Measurements from ENCODE around the gene FNIP1.
A peak's percentile ranks its signal among the peaks of the same experiment; 100 is the strongest.

Gene FNIP1

DNA sequence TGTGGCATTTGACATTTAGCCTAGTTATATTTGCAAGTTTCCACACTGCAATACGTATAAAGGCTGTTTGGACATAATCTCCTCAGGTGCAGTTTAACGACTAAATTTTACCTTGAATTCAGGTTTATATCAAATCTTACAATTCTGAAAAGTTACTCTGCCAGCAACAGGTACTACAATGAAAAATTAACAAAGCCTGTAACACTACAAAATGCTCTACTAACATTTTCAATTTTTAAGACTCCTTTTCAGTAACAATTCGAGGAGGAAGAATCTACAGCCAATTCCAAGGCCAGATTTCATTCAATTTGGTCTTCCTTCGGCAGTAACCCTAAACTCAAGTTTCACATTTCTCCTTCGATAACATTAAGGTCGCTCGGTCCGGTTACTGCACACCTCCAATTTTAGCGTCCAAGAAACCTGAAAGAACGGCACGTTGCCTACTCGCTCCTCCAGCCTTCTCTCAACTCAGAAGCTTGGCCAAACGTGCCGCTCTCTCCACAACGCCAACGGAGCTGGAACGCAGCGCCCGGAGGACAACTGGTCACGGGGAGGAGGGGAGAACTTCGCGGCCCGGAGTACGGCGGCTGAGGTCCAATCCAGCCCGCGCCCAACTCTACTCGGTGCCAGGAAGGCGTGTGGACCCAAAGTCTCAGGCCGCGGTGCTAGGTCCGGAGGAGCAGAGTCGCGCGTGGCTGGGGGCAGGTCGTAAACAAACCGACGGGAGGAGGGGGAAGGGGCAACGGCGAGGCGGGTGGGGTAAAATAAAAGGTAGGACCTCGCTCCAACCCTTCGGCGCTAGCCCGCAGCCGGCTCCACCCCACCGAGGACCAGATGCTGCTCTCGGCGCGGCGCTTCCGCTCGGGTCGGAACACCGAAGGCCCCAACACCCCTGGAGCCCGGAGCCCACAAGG is 681 bp downstream of the FNIP1 start:
- CTCF ChIA-PET, result interaction anchor here (1.0 to 2.0 kb wide), 2 partner anchors 206 to 267 kb away, joined by 3 to 11 read pairs; no protein-coding TSS in a partner anchor
- POLR2A ChIA-PET, result interaction anchor here (1.0 to 1.3 kb wide), 4 partner anchors 14 to 181 kb away, joined by 3 to 4 read pairs (median 4); no protein-coding TSS in a partner anchor
- TF ChIP-seq, protein P1, sequence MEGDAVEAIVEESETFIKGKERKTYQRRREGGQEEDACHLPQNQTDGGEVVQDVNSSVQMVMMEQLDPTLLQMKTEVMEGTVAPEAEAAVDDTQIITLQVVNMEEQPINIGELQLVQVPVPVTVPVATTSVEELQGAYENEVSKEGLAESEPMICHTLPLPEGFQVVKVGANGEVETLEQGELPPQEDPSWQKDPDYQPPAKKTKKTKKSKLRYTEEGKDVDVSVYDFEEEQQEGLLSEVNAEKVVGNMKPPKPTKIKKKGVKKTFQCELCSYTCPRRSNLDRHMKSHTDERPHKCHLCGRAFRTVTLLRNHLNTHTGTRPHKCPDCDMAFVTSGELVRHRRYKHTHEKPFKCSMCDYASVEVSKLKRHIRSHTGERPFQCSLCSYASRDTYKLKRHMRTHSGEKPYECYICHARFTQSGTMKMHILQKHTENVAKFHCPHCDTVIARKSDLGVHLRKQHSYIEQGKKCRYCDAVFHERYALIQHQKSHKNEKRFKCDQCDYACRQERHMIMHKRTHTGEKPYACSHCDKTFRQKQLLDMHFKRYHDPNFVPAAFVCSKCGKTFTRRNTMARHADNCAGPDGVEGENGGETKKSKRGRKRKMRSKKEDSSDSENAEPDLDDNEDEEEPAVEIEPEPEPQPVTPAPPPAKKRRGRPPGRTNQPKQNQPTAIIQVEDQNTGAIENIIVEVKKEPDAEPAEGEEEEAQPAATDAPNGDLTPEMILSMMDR (IDR thresholded peaks at IDR 0.05; ENCODE audit: insufficient read depth, low read length, missing control alignments), result no peak
- H3K4me3 ChIP-seq (ENCODE audit: low read depth, low read length), result peak overlapping the region; percentile 84
- no peak for DNase-seq (ENCODE audit: low read depth, low spot score)

- CTCF ChIA-PET, result no interaction called here
- peak overlapping the region; percentile 84 for H3K4me3 ChIP-seq (ENCODE audit: low read depth, low read length)
- TF ChIP-seq, protein P1 (IDR thresholded peaks at IDR 0.05; ENCODE audit: insufficient read depth, low read length, missing control alignments), result no peak
- POLR2A ChIA-PET, result no interaction called here
- no peak for DNase-seq (ENCODE audit: low read depth, low spot score)
Measured at GRCh38 chr5:131795228-131795627, 1.6 kb downstream of the FNIP1 start.

GRCh38 chr5:131794586-131794985 is 2.2 kb downstream of the FNIP1 start:
- POLR2A ChIA-PET, result no interaction called here
- TF ChIP-seq, protein P1 (IDR thresholded peaks at IDR 0.05; ENCODE audit: insufficient read depth, low read length, missing control alignments), result no peak
- H3K4me3 ChIP-seq (ENCODE audit: low read depth, low read length), result no peak overlapping the region
- no peak for DNase-seq (ENCODE audit: low read depth, low spot score)
- CTCF ChIA-PET, result no interaction called here

- ChIA-PET CTCF (interaction anchor here (0.7 kb wide), 1 partner anchor 215 kb away, joined by 3 read pairs; no protein-coding TSS in a partner anchor), POLR2A (no interaction called here)
- no peak for DNase-seq (ENCODE audit: low read depth, low spot score)
- TF ChIP-seq, protein P1 (IDR thresholded peaks at IDR 0.05; ENCODE audit: insufficient read depth, low read length, missing control alignments), result no peak
- no peak overlapping the region for H3K4me3 ChIP-seq (ENCODE audit: low read depth, low read length)
Measured at GRCh38 chr5:131792896-131793295, 3.9 kb downstream of the FNIP1 start.

DNA sequence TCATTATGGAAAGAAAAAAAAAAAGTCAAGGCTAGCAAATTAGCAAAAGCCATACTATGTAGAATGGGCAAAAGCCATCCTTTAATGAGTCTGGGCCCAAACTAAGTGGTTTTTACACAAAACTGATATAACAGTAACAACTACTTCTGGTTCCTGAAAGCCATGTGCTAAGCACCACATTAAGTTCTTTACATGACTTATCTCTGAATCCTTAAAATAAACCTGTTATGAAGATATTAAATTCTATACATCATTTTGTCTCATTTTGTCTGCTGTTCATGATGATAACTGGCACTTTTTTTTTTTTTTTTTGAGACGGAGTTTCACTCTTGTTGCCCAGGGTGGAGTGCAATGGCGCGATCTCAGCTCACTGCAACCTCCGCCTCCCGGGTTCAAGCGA is 5.0 kb downstream of the FNIP1 start:
- CTCF ChIA-PET, result no interaction called here
- H3K4me3 ChIP-seq (ENCODE audit: low read depth, low read length), result no peak overlapping the region
- DNase-seq (ENCODE audit: low read depth, low spot score), result no peak
- TF ChIP-seq, protein P1 (IDR thresholded peaks at IDR 0.05; ENCODE audit: insufficient read depth, low read length, missing control alignments), result no peak
- POLR2A ChIA-PET, result no interaction called here

DNA sequence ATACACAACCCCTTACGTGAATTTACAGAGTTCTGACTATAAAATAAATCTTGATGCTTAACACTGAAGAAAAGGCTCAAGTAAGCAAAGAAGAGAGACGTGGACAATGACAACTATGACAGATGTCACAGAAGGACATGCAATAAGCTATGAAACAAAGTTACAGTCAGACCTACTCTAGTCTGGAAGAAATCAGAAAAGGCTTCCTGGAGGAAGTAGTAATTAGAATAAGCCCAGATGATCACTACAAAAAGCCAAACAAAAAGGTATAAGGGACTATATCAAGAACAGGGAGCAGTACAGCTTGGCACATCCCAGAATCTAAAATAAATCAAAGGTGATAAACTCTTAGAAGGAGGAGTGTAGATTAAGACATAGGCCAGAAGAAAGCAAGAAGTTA is 6.3 kb downstream of the FNIP1 start:
- no peak for DNase-seq (ENCODE audit: low read depth, low spot score)
- ChIA-PET CTCF (no interaction called here), POLR2A (no interaction called here)
- TF ChIP-seq, protein P1 (IDR thresholded peaks at IDR 0.05; ENCODE audit: insufficient read depth, low read length, missing control alignments), result no peak
- H3K4me3 ChIP-seq (ENCODE audit: low read depth, low read length), result no peak overlapping the region
